Activated naive CD8-positive, alpha-beta T cell treated with anti-CD3 and anti-CD28 coated beads, Interleukin-2, amount 50 U/mL, for 24 hours (primary cell): ENCODE results near the gene TRIM44.
"Not testable (repeated sequence)": the region's sequence is repeated elsewhere in the genome, so short reads cannot be mapped to it uniquely, and the experiment has no call there.

Source experiments
- ATAC-seq: fragments of 150-1000 bp; cut with Tn5 transposase; one replicate; pipeline ENCODE4 v1.10.0; 2021
- DNase-seq: peaks from one replicate; pipeline ENCODE4 v3.0.0; 2021
- H3K27ac Mint-ChIP-seq: one replicate; pipeline ENCODE4 v1.8.0; 2021; ENCODE audit warnings: mild to moderate bottlenecking, mixed read lengths
- H3K27me3 Mint-ChIP-seq: one replicate; pipeline ENCODE4 v1.8.0; 2021; ENCODE audit warnings: mixed read lengths
- H3K36me3 Mint-ChIP-seq: one replicate; pipeline ENCODE4 v1.8.0; 2021; ENCODE audit warnings: low read depth, mixed read lengths
- H3K4me1 Mint-ChIP-seq: one replicate; pipeline ENCODE4 v1.8.0; 2021; ENCODE audit warnings: mixed read lengths
- H3K4me3 Mint-ChIP-seq: one replicate; pipeline ENCODE4 v1.8.0; 2021; ENCODE audit warnings: mild to moderate bottlenecking, moderate library complexity, mixed read lengths
- H3K9me3 Mint-ChIP-seq: one replicate; pipeline ENCODE4 v1.8.0; 2021; ENCODE audit warnings: mixed read lengths

The TRIM44 gene

DNA sequence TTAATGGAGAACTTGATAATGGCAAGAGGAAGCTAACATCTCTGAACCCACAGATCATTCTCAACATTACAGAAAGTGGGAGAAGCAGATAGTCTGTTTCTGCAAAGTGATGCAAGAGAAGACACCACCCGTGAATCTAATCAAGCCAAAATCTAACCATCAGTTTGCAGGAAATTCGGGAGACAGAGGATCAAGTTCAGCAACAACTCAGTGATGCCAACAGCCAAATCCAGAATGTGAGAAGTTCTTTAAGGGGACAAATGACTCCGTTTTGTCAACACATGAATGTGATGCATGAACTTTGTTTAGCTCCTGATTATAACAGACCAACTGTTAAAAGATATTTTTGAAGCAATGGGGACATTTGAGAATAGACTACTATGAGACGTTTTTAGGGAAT, 186.0 kb downstream of the TRIM44 start:
- Mint-ChIP-seq H3K4me1 (no peaks in the 10 kb centered on the region), H3K27me3 (peaks cover 3% of the 10 kb centered on the region), H3K4me3 (no peak overlapping the region), H3K9me3 (no peaks in the 10 kb centered on the region), H3K27ac (no peak overlapping the region), H3K36me3 (no peaks in the 10 kb centered on the region)
- DNase-seq (no peak), ATAC-seq (no peak)

DNA sequence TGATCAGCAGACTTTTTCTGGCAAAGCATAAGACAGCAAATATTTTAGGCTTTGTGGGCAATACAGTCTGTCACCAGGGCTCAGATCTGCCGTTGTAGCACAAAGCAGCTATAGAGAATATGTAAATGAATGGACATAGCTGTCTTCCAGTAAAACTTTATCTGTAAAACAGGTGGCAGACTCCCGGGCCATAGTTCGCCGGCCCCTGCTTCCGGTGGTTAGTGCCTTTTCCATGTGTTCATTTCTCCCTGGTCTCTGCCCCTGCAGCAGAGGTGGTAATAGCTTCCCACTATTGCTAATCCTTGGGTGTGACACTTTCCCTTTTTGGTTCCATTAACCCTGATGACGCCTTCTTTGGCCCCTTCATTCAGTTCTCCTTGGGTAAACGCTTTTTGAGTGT, 187.6 kb downstream of the TRIM44 start:
- Mint-ChIP-seq H3K27me3 (peaks cover 3% of the 10 kb centered on the region), H3K4me3 (no peak overlapping the region), H3K4me1 (no peaks in the 10 kb centered on the region), H3K9me3 (no peaks in the 10 kb centered on the region), H3K36me3 (no peaks in the 10 kb centered on the region), H3K27ac (no peak overlapping the region)
- ATAC-seq (no peak), DNase-seq (no peak)

- Mint-ChIP-seq H3K27ac (no peak overlapping the region), H3K4me1 (no peaks in the 10 kb centered on the region), H3K27me3 (peaks cover 3% of the 10 kb centered on the region), H3K36me3 (no peaks in the 10 kb centered on the region), H3K4me3 (no peak overlapping the region), H3K9me3 (no peaks in the 10 kb centered on the region)
- DNase-seq = no peak
- ATAC-seq = no peak
Observed at GRCh38 chr11:35851342-35851741, 188.8 kb downstream of the TRIM44 start.

DNA sequence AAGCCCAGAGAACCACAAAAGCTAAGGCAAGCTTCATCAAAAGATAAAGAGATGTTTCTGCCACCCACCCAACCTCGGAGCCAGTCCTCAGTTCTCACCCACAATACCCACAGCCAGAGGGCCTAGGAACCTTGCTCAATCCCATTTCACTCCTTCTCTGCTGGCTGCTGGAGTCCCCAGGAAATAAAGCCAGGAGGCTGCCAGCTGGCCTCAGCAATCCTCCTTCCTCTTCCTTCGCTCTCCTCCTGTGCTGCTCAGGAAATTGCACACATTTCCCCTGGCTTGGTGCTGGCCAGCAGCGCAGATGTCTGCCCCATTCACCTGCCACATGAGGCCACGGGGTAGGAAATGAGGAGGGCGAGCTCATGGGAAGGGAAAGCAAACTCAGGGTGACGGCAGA, 189.5 kb downstream of the TRIM44 start:
- H3K36me3 Mint-ChIP-seq = no peaks in the 10 kb centered on the region
- H3K9me3 Mint-ChIP-seq = no peaks in the 10 kb centered on the region
- no peak overlapping the region for H3K4me3 Mint-ChIP-seq
- no peak for ATAC-seq
- H3K4me1 Mint-ChIP-seq = no peaks in the 10 kb centered on the region
- H3K27me3 Mint-ChIP-seq = peaks cover 3% of the 10 kb centered on the region
- H3K27ac Mint-ChIP-seq = no peak overlapping the region
- no peak for DNase-seq

DNA sequence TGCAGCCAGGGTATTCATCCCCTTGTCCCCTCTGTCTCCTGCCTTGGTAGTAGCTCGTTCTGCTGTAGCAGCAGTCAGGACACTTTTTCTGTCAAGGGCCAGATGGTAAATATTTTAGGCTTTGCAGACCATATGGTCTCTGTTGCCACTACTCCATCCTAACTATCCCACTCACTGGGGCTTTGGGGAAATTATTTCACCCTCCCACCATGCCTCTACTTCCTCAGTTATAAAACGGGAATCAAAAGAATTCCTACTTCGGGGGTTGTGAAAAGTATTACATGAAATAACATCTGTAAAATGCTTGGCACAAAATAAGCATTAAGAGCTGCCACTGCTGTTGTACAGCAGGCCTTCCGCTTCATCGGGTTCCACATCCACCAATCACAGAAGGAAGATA, 191.4 kb downstream of the TRIM44 start:
- ATAC-seq (no peak), DNase-seq (no peak)
- Mint-ChIP-seq H3K27ac (no peak overlapping the region), H3K4me1 (no peaks in the 10 kb centered on the region), H3K9me3 (no peaks in the 10 kb centered on the region), H3K4me3 (no peak overlapping the region), H3K27me3 (no peaks in the 10 kb centered on the region), H3K36me3 (no peaks in the 10 kb centered on the region)

DNA sequence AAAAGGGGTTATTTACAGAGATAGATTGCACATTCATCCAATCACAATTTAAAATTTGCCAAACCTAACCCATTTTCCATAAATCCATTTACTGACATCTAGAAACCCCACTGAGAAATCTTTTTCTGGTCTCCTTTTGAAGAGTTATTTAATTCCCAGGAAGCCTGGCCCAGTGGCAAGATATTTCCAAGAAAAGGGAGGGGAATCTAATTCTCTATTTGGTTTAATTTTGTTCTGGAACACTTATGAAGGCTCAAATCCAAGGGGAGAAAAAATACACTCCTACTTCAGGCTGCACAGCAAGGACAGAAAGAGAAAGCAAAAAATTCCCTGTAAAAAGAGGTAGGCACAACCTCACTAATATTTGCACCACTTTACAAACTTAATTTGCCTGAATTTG, 193.1 kb downstream of the TRIM44 start:
- no peaks in the 10 kb centered on the region for H3K4me1 Mint-ChIP-seq
- no peaks in the 10 kb centered on the region for H3K36me3 Mint-ChIP-seq
- H3K27me3 Mint-ChIP-seq = peaks cover 2% of the 10 kb centered on the region
- DNase-seq (no peak), ATAC-seq (no peak)
- no peak overlapping the region for H3K27ac Mint-ChIP-seq
- H3K9me3 Mint-ChIP-seq = no peaks in the 10 kb centered on the region
- H3K4me3 Mint-ChIP-seq = no peak overlapping the region

- H3K27me3 Mint-ChIP-seq = peaks cover 2% of the 10 kb centered on the region
- H3K4me1 Mint-ChIP-seq = no peaks in the 10 kb centered on the region
Observed at GRCh38 chr11:35856259-35856658, 193.7 kb downstream of the TRIM44 start.

GRCh38 chr11:35856756-35857155, 194.2 kb downstream of the TRIM44 start:
- DNase-seq = no peak
- peaks cover 4% of the 10 kb centered on the region for H3K27me3 Mint-ChIP-seq
- no peak overlapping the region for H3K4me3 Mint-ChIP-seq
- no peaks in the 10 kb centered on the region for H3K4me1 Mint-ChIP-seq
- H3K27ac Mint-ChIP-seq = no peak overlapping the region
- ATAC-seq = no peak
- H3K36me3 Mint-ChIP-seq = no peaks in the 10 kb centered on the region
- H3K9me3 Mint-ChIP-seq = no peaks in the 10 kb centered on the region

More at GRCh38 chr11:35856259-35856658, 193.7 kb downstream of the TRIM44 start:
- Mint-ChIP-seq H3K27ac (no peak overlapping the region), H3K9me3 (no peaks in the 10 kb centered on the region), H3K36me3 (no peaks in the 10 kb centered on the region), H3K4me3 (no peak overlapping the region)
- ATAC-seq (no peak), DNase-seq (no peak)

DNA sequence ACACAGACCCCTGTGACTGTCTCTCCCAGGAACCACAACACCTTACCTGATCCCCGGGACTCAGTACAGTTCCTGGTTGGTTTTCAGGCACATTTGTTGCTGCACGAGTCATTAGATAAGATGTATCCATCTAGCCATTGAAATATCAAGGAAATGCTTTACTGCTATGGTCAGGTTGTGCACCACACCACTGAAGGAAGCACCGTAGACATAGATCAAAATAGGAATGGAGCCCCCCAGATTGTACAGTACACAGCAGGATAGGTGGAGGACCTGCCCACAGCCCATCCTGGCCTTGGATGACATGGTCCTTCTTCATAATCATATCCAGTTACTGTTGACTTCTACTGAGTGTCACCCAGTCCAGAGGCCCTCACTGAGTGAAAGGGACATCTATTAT, 195.3 kb downstream of the TRIM44 start:
- no peaks in the 10 kb centered on the region for H3K36me3 Mint-ChIP-seq
- DNase-seq (no peak), ATAC-seq (no peak)
- no peaks in the 10 kb centered on the region for H3K4me1 Mint-ChIP-seq
- H3K4me3 Mint-ChIP-seq = no peak overlapping the region
- H3K9me3 Mint-ChIP-seq = no peaks in the 10 kb centered on the region
- H3K27me3 Mint-ChIP-seq = peaks cover 5% of the 10 kb centered on the region
- no peak overlapping the region for H3K27ac Mint-ChIP-seq

DNA sequence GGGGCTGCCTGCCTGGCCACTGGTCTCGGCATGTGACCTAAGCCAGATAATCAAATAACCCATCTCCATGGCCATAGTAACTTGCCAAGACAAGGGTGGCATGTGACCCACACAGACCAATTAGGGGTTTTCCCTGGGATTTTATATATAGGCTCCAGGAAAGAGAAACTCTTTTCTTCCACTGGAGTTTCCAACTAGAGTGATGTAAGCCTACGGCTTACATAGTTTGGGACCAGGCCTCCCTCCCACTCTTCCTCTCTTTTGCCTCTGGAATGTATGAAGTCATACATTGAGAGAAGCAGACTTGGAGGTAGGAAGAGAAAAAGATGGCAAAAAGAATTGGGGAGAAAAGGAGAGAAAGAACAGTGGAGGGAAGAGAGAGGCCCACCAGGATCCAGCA, 196.7 kb downstream of the TRIM44 start:
- Mint-ChIP-seq H3K9me3 (no peaks in the 10 kb centered on the region), H3K4me3 (no peak overlapping the region), H3K4me1 (no peaks in the 10 kb centered on the region), H3K36me3 (no peaks in the 10 kb centered on the region), H3K27ac (no peak overlapping the region), H3K27me3 (peaks cover 5% of the 10 kb centered on the region)
- DNase-seq = no peak
- no peak for ATAC-seq

- H3K4me1 Mint-ChIP-seq, DNase-seq, H3K9me3 Mint-ChIP-seq, H3K36me3 Mint-ChIP-seq, H3K27ac Mint-ChIP-seq, H3K4me3 Mint-ChIP-seq, ATAC-seq, H3K27me3 Mint-ChIP-seq: not testable (repeated sequence)
Observed at GRCh38 chr11:35860194-35860593, 197.6 kb downstream of the TRIM44 start.

GRCh38 chr11:35861191-35861590, 198.6 kb downstream of the TRIM44 start:
- H3K4me3 Mint-ChIP-seq = no peak overlapping the region

DNA sequence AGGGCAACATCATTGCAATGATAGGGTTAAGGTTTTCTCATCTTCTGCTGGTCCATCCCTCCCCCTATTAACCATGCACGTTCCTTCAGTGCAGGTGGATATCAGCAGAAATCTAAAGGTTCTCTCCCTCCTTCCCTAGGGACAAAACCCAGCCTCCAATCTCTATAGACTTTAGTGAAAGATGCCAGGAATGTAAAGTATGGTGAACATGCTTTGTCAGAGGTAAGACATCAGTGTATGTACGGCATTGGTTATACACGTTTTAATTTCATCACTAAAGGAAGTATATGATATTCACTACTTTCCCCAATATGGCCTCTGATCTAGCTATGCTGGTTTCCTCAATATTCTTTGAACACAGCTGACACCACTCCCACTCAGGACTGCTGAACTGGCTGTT, 200.1 kb downstream of the TRIM44 start:
- H3K4me1 Mint-ChIP-seq = no peaks in the 10 kb centered on the region
- ATAC-seq = no peak

More at GRCh38 chr11:35861191-35861590, 198.6 kb downstream of the TRIM44 start:
- H3K36me3 Mint-ChIP-seq = no peaks in the 10 kb centered on the region
- H3K27me3 Mint-ChIP-seq = peaks cover 7% of the 10 kb centered on the region
- no peaks in the 10 kb centered on the region for H3K4me1 Mint-ChIP-seq
- DNase-seq = no peak
- no peaks in the 10 kb centered on the region for H3K9me3 Mint-ChIP-seq
- no peak for ATAC-seq
- no peak overlapping the region for H3K27ac Mint-ChIP-seq

GRCh38 chr11:35864131-35864530, 201.6 kb downstream of the TRIM44 start:
- peaks cover 7% of the 10 kb centered on the region for H3K27me3 Mint-ChIP-seq
- H3K27ac Mint-ChIP-seq = no peak overlapping the region
- no peaks in the 10 kb centered on the region for H3K36me3 Mint-ChIP-seq
- no peaks in the 10 kb centered on the region for H3K4me1 Mint-ChIP-seq
- no peak overlapping the region for H3K4me3 Mint-ChIP-seq
- DNase-seq (no peak), ATAC-seq (no peak)
- peaks cover 17% of the 10 kb centered on the region for H3K9me3 Mint-ChIP-seq

More for the DNA sequence above, 200.1 kb downstream of the TRIM44 start:
- no peak for DNase-seq
- no peak overlapping the region for H3K27ac Mint-ChIP-seq
- H3K27me3 Mint-ChIP-seq = peaks cover 7% of the 10 kb centered on the region
- no peaks in the 10 kb centered on the region for H3K36me3 Mint-ChIP-seq
- H3K9me3 Mint-ChIP-seq = peaks cover 5% of the 10 kb centered on the region
- H3K4me3 Mint-ChIP-seq = no peak overlapping the region

DNA sequence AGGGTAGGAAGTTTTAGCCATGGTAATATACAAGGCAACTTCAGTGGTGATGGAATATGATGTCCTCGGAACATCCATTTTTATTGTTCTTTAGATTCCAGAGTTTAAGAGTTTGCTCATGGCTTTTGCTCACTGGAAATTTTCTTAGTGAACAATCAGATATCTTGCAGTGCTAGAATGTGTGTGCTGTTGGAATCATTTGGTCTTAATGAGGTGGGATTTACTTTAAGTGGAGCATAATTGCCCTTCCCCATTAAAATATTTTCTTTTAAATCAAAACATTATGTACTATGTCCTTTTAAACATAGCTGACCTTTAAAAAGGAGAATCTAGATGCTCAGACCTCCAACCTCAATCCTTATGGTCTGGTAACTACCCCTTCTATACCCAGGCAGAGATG, 204.0 kb downstream of the TRIM44 start:
- H3K4me1 Mint-ChIP-seq = no peaks in the 10 kb centered on the region
- H3K4me3 Mint-ChIP-seq = no peak overlapping the region
- H3K27me3 Mint-ChIP-seq = peaks cover 4% of the 10 kb centered on the region
- peaks cover 22% of the 10 kb centered on the region for H3K9me3 Mint-ChIP-seq
- DNase-seq (no peak), ATAC-seq (no peak)
- H3K27ac Mint-ChIP-seq = no peak overlapping the region
- no peaks in the 10 kb centered on the region for H3K36me3 Mint-ChIP-seq
